Caco-2 (cell line): Measurements from ENCODE around the gene RNU6-9. TPM values are rescaled to one million over a fixed set of nuclear protein-coding genes. Genes with fewer than 3 reads are reported as not detected.

Experiments used
- BruUV-seq: library from RNA; stranded (reverse); fragments of 400-500 nt; replicated peaks from 2 replicates; lab custom pipeline; 2021; lab: Mats Ljungman, UMichigan
- CTCF ChIA-PET: fragments of 300-600 bp; sonication (Branson Sonifier 250); formaldehyde crosslinking; loops from one replicate; lab custom pipeline; 2022; ENCODE audit warnings: antibody characterized with exemption; lab: Charles Lee
- POLR2A ChIA-PET: fragments of 300-600 bp; sonication (Branson Sonifier 250); formaldehyde crosslinking; loops from one replicate; lab custom pipeline; 2022; ENCODE audit warnings: antibody characterized with exemption; lab: Charles Lee
- DNase-seq, 2 experiments: peaks; one replicate each; pipeline versions ENCODE4 v3.0.0 to v3.0.0-alpha.2; 2020 to 2022
- H3K27me3 ChIP-seq: replicated peaks from 2 replicates; pipeline ENCODE4 v1.6.0; 2011; ENCODE audit warnings: low read length; ENCODE audit not compliant: control insufficient read depth, insufficient read depth
- H3K36me3 ChIP-seq: 2 replicates; pipeline ENCODE4 v1.5.1; 2011; ENCODE audit warnings: low read length; ENCODE audit not compliant: control insufficient read depth, insufficient read depth
- H3K4me1 ChIP-seq: fragments of 250-450 bp; sonication (Bioruptor Pico); 2 replicates; pipeline ENCODE4 v1.5.1; 2020; ENCODE audit warnings: mild to moderate bottlenecking
- H3K4me3 ChIP-seq: 2 replicates; pipeline ENCODE4 v1.5.1; 2011; ENCODE audit warnings: low read depth, mild to moderate bottlenecking, control low read depth, low read length
- H3K9me3 ChIP-seq: fragments of 250-450 bp; sonication (Bioruptor Pico); 2 replicates; pipeline ENCODE4 v1.5.1; 2020; ENCODE audit warnings: mild to moderate bottlenecking, moderate library complexity
- H3K27ac Mint-ChIP-seq: one replicate; pipeline ENCODE4 v1.8.0; 2022; ENCODE audit warnings: mixed read lengths; ENCODE audit not compliant: unreplicated experiment
- H3K27me3 Mint-ChIP-seq: one replicate; pipeline ENCODE4 v1.8.0; 2022; ENCODE audit warnings: mixed read lengths; ENCODE audit not compliant: insufficient read depth, unreplicated experiment
- H3K36me3 Mint-ChIP-seq: one replicate; pipeline ENCODE4 v1.8.0; 2022; ENCODE audit warnings: mild to moderate bottlenecking, mixed read lengths; ENCODE audit not compliant: insufficient read depth, unreplicated experiment
- H3K4me1 Mint-ChIP-seq: one replicate; pipeline ENCODE4 v1.8.0; 2022; ENCODE audit warnings: low read depth, mixed read lengths; ENCODE audit not compliant: unreplicated experiment
- H3K4me3 Mint-ChIP-seq: one replicate; pipeline ENCODE4 v1.8.0; 2022; ENCODE audit warnings: mild to moderate bottlenecking, moderate library complexity, mixed read lengths; ENCODE audit not compliant: unreplicated experiment
- H3K9me3 Mint-ChIP-seq: one replicate; pipeline ENCODE4 v1.8.0; 2022; ENCODE audit warnings: mixed read lengths; ENCODE audit not compliant: unreplicated experiment
- CTCF ChIP-seq, 2 experiments: fragments of 200-600 bp in 1 of 2; IDR thresholded peaks; 1 replicate in 1 of 2; 2 replicates in 1 of 2; pipeline versions ENCODE4 v1.5.1 to v1.8.0; 2011 to 2022; ENCODE audit warnings: antibody characterized with exemption in 1 of 2, control low read depth in 1 of 2, inconsistent platforms in 1 of 2, low read depth in 1 of 2, low read length in 1 of 2, mild to moderate bottlenecking in 1 of 2, moderate library complexity in 1 of 2; ENCODE audit not compliant: insufficient read depth in 1 of 2, severe bottlenecking in 1 of 2, unreplicated experiment in 1 of 2
- intact Hi-C: fragments of 100-400 bp; cut with micrococcal nuclease; formaldehyde crosslinking; loops from one replicate; pipeline ENCODE4 v1.10.0; 2022; ENCODE audit not compliant: unreplicated experiment
- total RNA-seq: library from RNA; stranded (reverse); gene quantifications from 2 replicates; pipeline ENCODE4 v1.2.3, GENCODE V29; 2022

RNU6-9 gene
- total RNA-seq, 1 experiment from 2014 or later = not detected

GRCh38 chr19:934865-935479 lies 41.7 kb downstream of the RNU6-9 start:
- ChIA-PET POLR2A (no interaction called here), CTCF (no interaction called here)
- Mint-ChIP-seq H3K4me1 (no peaks in the 10 kb centered on the region), H3K9me3 (no peaks in the 10 kb centered on the region), H3K36me3 (peaks cover 97% of the 10 kb centered on the region), H3K27me3 (no peaks in the 10 kb centered on the region), H3K27ac (no peak overlapping the region), H3K4me3 (no peak overlapping the region)
- Histone ChIP-seq H3K27me3 (no peaks in the 10 kb centered on the region), H3K36me3 (peaks cover 5% of the 10 kb centered on the region), H3K4me3 (no peak overlapping the region), H3K4me1 (peaks cover 14% of the 10 kb centered on the region), H3K9me3 (no peaks in the 10 kb centered on the region)
- intact Hi-C loops = no loop called here
- no peak for TF ChIP-seq CTCF (IDR thresholded peaks at IDR 0.05; ENCODE audit: insufficient read depth in 1 of 2, low read depth in 1 of 2, low read length in 1 of 2, severe bottlenecking in 1 of 2, unreplicated experiment in 1 of 2)
- no peak for DNase-seq
- BruUV-seq = no TSS peak

- CTCF ChIA-PET = no interaction called here
- Mint-ChIP-seq H3K27me3 (no peaks in the 10 kb centered on the region), H3K9me3 (no peaks in the 10 kb centered on the region), H3K36me3 (peaks cover 93% of the 10 kb centered on the region), H3K4me1 (no peaks in the 10 kb centered on the region), H3K27ac (no peak overlapping the region), H3K4me3 (no peak overlapping the region)
- Histone ChIP-seq H3K9me3 (no peaks in the 10 kb centered on the region), H3K4me3 (no peak overlapping the region), H3K36me3 (peaks cover 4% of the 10 kb centered on the region), H3K27me3 (no peaks in the 10 kb centered on the region), H3K4me1 (peaks cover 10% of the 10 kb centered on the region)
- TF ChIP-seq CTCF (IDR thresholded peaks at IDR 0.05; ENCODE audit: insufficient read depth in 1 of 2, low read depth in 1 of 2, low read length in 1 of 2, severe bottlenecking in 1 of 2, unreplicated experiment in 1 of 2) = no peak
- intact Hi-C loops = no loop called here
- no peak for DNase-seq
- no TSS peak for BruUV-seq
- POLR2A ChIA-PET = no interaction called here
These were observed 42.9 kb downstream of the RNU6-9 start for GRCh38 chr19:936175-936546.

- ChIA-PET CTCF (interaction anchor here (1.3 kb wide), 1 partner anchor 34 kb away, joined by 6 read pairs; no protein-coding TSS in a partner anchor), POLR2A (no interaction called here)
- H3K9me3 Mint-ChIP-seq = no peaks in the 10 kb centered on the region
- H3K4me1 Mint-ChIP-seq = no peaks in the 10 kb centered on the region
- Histone ChIP-seq H3K27me3 (no peaks in the 10 kb centered on the region), H3K9me3 (no peaks in the 10 kb centered on the region), H3K4me1 (peaks cover 9% of the 10 kb centered on the region), H3K36me3 (peaks cover 5% of the 10 kb centered on the region), H3K4me3 (no peak overlapping the region)
- TF ChIP-seq CTCF (IDR thresholded peaks at IDR 0.05; ENCODE audit: insufficient read depth in 1 of 2, low read depth in 1 of 2, low read length in 1 of 2, severe bottlenecking in 1 of 2, unreplicated experiment in 1 of 2) = no peak
- H3K4me3 Mint-ChIP-seq = no peak overlapping the region
- intact Hi-C loops = no loop called here
- BruUV-seq = TSS peak; percentile 15
- DNase-seq = no peak
- H3K27me3 Mint-ChIP-seq = no peaks in the 10 kb centered on the region
- H3K36me3 Mint-ChIP-seq = peaks cover 93% of the 10 kb centered on the region
- no peak overlapping the region for H3K27ac Mint-ChIP-seq
These were observed 44.0 kb downstream of the RNU6-9 start for GRCh38 chr19:937259-937694.
